Epithelial cell of esophagus (primary cell): ENCODE measurements around the gene SHC4.
A peak's percentile ranks its signal among the peaks of the same experiment; 100 is the strongest.

Experiments used
- DNase-seq: peaks from one replicate; pipeline ENCODE4 v3.0.0; 2010; ENCODE audit warnings: low read depth
- H3K4me3 ChIP-seq: 2 replicates; pipeline ENCODE4 v1.5.1; 2011; ENCODE audit warnings: mild to moderate bottlenecking, low read length, control low read depth
- CTCF ChIP-seq: IDR thresholded peaks from 2 replicates; pipeline ENCODE4 v1.5.1; 2011; ENCODE audit warnings: low read depth, mild to moderate bottlenecking, low read length, control low read depth, inconsistent platforms; ENCODE audit not compliant: insufficient read depth; ENCODE audit errors: missing control alignments

The SHC4 gene

DNA sequence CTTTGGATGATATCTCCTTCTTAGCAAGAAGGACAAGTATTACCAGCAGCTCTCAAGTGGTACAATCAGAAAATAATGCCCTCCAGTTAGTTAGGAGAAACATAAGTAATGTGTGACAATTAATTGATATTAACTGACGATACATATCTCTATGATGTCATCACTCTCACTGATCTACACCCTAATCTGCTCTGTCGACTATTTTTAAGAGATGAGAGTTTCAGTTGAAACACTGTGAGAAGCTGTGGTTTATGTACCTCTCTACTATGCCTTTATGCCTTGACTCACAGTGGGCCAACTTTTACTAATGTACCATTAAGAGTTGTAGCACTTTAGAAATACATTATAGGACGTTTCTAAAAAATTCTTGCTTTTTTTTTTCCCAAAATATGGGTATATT is 161.5 kb downstream of the SHC4 start:
- DNase-seq = no peak
- H3K4me3 ChIP-seq = no peak overlapping the region
- TF ChIP-seq CTCF = no peak

GRCh38 chr15:48800811-48801455 is 162.8 kb downstream of the SHC4 start:
- peak; percentile 43 for DNase-seq

DNA sequence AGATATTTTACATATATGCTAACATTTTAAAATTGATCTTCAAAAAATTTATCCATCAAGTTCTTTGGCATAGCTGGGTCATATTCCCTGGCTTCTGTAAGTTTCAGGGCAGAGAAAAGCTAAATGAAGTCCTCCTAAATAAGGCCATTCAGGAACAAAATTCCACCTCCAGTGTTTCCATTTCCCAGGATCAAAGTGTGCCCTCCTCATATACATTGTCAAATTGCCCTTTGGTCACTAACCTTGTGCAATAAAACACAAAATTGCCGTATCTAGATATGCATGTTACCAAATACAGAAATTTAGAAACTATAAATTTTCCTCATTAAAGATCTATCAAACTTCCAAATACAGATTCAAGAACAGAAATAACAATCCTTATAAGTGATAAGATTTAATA is 163.5 kb downstream of the SHC4 start:
- no peak for DNase-seq
- TF ChIP-seq CTCF = no peak
- no peak overlapping the region for H3K4me3 ChIP-seq

More at GRCh38 chr15:48800811-48801455, 162.8 kb downstream of the SHC4 start:
- TF ChIP-seq CTCF = peak; percentile 36
- H3K4me3 ChIP-seq = no peak overlapping the region

GRCh38 chr15:48798319-48798718 is 165.4 kb downstream of the SHC4 start:
- DNase-seq = no peak
- H3K4me3 ChIP-seq = no peak overlapping the region
- no peak for TF ChIP-seq CTCF

GRCh38 chr15:48796930-48797329 is 166.8 kb downstream of the SHC4 start:
- no peak overlapping the region for H3K4me3 ChIP-seq
- TF ChIP-seq CTCF = no peak
- peak; percentile 69 for DNase-seq

DNA sequence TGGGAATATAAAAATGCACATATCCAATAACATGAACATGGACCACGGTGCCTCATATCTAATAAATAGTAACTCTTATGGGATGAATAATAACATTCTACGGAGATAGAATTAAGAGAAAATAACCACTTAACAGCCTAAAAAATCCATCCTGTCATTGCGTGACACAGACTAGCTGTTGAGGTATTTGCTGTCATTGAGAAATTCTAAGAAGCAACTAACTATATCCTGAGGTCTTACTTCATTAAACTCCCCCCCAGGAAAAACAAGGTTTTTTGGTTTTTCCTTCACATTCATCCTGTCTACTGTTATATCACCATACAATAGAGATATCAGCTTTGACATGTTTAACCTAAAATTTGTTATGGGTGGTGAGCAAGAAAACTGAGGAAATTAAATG is 167.2 kb downstream of the SHC4 start:
- no peak overlapping the region for H3K4me3 ChIP-seq
- TF ChIP-seq CTCF = no peak
- no peak for DNase-seq

- no peak for DNase-seq
- no peak overlapping the region for H3K4me3 ChIP-seq
- no peak for TF ChIP-seq CTCF
These were observed 167.8 kb downstream of the SHC4 start for GRCh38 chr15:48795901-48796300.
